Stimulated activated CD8-positive, alpha-beta memory T cell treated with anti-CD3 and anti-CD28 coated beads, Interleukin-7, amount 100 ng/mL, for 24 hours (primary cell): ENCODE results near the gene TTLL11.

Experiments
- DNase-seq: peaks from one replicate; pipeline ENCODE4 v3.0.0-alpha.2; 2020; ENCODE audit warnings: low read depth

TTLL11 gene

DNA sequence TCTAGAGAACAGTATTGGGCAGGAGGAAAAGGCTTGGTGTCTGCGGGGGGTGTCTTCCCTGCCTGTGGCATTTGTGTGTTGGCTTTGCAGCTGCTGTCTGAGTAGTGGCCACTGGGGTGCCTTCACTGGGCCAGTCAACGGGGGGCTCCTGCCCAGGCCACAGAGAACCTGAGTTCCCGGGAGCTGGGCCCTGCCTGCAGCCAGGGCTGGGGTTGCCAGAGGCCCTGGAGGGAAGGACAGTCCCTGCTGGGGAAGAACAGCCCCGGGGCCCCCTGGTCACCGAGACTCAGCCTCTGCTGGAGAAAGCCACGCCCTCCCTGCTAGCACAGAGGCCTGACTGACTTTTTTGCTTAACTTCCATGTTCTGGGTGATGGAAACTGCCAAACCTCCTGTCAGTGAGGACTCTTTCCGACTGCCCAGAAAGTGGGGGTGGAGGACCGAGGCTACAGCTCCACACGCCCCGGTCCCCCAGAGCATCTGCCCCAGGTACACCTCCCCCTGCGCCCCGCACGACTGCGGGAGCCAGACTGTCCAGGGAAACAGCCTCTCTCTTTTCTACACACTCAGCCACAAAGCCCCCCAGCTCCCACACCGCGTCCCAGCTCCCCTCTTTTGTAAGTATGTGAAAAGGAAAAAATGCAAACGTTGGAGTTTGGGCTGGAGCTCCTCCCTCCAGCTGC, 308.2 kb downstream of the TTLL11 start:
- DNase-seq, result no peak

DNA sequence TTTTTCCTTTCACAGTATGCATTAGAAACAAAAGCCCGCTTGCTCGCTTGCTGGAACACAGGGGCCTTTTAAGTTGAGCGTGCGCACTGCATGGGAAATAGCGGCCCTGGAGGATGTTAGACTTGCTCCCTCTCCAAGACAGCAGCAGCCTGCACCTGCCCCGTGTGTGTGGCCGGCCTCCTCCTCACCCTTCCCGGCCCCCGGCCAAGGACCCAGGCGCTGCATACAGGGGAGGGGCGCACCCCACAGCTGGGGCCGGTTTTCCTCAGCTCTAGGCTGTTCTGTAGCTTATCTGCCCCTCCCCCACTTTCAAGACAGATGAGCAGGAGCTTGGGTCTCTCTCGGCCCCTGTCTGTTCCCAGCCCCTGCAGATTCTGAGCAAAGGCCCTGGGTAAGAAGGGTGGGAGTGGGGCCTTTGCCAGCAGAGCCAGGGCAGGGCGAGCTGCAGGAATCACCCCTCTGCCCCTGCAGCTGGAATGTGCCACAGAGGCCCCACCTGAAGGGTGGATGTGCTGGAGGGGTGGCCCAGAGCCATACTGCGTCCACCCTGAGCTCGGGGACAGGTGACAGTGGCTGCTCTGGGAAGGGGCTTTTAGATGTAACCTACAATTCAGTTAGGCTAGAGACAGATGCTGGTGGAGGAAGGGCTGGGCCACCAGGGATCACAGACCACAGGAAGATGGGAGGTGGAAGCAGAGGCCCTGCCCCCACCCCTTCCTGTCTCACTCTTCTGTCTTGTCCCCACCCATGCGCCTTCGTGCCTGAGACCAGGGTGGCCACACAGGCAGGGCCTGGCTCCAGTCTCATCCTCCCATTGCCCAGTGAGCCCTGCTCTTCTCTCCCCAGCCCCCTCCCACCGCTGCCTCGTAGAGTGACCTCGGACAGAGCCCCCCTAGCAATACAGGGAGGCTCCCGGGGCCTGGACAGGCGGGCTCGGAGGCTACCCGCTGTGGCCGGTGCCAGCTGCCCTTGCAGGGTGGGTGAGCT, 309.3 kb downstream of the TTLL11 start:
- no peak for DNase-seq

DNA sequence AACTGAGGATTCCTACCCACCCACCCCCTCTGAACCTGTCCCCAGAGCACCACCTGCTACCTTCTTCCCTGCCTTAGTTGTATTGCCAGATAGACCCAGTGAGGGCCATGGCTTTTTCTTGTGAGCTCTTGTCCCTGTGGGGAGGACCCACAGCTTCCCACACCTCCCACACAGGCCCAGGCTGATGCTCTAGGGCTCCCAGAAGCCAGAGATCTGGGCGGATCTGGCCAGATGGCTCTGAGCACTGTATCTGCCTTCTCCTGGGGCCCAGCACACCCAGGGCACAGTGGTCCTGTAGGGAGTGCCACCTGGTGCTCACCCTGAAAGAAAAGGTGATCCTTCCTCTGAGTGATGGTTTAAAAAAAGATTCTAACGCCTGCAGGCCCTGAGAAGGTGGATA, 310.0 kb downstream of the TTLL11 start:
- no peak for DNase-seq

DNA sequence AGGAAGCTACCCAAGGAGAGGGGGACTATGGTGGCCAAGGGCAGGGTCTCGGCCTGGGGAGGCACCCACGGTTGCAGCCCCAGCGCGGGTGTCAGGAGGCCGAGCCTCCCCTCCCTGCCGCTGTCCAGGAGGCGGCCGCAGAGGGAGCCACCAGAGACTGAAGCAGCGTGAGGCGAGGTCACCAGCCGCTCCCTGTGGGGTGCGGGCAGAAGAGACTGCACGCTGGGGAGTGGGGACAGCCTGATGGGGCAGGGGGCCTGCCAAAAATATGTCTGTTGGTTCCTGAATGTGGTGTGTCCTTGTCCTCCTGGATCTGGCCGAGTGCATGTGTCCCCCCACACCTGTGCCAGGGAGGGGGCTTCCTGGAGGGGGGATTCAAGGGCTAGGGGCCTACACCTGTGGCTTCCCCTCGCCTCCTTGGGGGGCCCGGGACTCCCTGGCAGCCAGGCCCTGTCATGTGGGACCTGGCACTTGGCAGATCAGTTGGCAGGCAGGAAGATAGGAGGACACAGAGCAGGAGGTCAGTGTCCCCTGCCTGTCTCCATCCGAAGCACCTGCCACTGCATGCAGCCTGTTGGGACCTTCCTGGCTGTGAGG, 310.5 kb downstream of the TTLL11 start:
- no peak for DNase-seq

DNA sequence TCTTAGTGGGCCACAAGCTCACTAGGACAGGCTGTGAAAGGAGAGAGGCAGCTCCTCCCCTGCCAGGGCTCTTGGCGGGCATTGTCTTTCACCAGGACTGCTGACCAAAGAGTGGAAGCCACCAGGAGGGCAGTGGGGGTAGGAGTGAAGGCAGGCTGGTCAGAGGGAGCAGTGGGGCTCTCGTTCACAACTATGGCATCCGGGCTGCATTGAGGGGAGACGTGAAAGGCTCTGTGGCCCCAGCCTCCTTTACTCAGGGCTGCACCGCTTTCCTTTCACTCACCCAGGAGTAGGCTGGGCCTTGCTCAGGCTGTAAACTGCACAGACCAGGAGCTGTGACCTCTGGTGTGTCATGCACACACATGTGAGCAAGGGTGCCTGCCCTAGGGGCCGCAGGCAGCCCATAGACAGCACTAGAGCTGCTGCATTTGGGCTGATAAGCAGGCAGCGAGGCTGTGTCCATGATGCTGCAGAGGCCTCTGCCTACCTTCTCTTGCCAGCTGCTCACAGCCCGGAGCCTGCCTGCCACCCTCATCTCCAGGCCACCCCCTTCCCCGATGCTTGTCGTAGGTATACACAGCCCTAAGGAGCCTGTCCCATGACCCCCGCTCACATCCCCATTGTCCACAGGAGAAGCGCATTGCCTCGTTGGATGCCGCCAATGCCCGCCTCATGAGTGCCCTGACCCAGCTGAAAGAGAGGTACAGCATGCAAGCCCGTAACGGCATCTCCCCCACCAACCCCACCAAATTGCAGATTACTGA, 311.2 kb downstream of the TTLL11 start:
- DNase-seq, result no peak

DNA sequence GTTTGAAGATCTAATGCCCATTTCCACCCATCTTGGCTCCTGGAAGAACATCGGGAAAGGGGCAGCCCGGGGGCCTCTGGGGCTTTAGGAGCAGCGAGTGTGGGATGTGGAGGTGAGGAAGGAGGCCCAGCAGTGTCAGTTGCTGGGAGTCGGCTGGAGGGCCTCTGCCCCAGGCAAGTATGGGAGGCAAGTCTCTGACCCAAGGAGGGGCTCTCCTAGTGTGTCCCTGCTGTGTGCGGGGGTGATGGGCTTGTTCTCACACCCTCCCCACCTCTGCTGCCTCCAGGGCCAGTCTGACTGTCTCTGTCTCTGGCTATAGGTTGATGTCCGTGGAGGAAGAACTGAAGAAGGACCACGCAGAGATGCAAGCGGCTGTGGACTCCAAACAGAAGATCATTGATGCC, 312.0 kb downstream of the TTLL11 start:
- DNase-seq, result no peak

DNA sequence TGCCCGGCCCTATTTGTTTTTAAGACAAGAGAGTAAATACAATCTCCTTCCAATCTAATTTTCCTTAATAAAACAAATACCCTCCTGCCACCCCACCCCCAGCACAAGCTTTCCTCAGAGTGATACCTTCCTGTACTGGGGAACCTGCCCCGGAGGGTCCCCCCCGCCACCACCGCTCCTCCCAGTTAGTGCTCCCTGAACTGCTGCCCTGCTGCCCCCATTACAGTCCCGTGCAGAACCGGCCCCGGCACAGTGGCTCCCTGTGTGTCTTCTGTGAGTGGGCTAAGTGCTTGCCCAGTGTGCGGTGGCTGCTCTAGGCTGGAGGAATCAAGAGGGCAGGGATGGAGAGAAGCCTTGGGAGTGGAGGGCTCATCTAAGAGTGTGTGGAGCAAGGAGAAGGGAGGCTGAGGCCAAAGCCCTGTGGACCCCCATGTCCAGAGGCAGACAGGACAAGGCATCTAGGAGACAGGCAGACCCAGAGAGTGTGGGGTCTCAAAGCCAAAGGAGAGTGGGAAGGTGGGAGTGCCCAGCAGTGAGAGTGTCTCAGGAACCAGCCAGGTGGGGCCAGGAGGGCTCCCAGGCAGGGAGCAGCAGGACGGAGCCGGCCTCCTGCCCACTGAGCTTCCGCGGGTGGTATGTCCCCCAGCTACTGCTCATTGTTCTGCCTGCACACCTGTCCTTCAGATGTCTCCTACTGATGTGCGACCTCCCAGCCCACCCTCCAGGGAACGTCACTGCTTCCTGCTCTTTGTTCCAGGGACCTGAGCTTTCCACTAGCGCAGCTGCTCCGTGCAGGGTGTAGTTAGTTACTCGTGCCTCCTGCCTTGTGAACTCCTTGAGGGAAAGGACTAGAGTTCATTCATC, 312.7 kb downstream of the TTLL11 start:
- no peak for DNase-seq

DNA sequence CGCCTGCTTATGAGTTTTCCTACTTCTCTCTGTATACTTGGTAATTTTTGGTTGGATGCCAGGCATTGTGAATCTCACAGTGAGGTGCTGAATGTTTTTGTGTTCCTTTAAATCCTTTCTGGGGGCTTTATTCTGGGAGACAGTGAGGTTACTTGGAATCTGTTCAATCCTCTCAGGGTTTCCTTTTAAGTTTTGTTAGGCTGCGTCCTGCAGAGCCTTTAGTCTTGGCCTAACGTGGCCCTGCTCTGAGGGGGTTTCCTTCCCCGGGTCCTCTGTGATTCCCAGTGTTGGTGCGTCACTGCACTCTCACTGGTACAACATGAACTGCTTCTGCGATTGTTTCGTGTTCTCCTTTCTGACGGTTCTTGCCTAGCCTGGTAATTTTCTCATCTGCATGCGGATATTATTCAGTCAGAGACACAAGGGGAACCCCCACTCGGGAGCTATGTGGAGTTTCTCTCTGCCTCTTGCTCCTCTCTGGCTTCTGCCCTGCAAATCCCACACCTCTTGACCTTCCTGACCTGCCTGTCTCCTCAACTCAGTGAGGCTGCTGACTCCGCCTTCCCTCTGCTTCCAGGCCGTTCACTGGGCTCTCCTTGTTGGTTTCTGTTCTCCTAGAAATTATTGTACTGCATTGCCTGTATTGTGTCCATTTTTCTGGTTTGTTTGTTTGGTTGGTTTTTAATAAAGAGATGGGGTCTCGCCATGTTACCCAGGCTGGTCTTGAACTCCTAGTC, 313.6 kb downstream of the TTLL11 start:
- DNase-seq, result no peak

DNA sequence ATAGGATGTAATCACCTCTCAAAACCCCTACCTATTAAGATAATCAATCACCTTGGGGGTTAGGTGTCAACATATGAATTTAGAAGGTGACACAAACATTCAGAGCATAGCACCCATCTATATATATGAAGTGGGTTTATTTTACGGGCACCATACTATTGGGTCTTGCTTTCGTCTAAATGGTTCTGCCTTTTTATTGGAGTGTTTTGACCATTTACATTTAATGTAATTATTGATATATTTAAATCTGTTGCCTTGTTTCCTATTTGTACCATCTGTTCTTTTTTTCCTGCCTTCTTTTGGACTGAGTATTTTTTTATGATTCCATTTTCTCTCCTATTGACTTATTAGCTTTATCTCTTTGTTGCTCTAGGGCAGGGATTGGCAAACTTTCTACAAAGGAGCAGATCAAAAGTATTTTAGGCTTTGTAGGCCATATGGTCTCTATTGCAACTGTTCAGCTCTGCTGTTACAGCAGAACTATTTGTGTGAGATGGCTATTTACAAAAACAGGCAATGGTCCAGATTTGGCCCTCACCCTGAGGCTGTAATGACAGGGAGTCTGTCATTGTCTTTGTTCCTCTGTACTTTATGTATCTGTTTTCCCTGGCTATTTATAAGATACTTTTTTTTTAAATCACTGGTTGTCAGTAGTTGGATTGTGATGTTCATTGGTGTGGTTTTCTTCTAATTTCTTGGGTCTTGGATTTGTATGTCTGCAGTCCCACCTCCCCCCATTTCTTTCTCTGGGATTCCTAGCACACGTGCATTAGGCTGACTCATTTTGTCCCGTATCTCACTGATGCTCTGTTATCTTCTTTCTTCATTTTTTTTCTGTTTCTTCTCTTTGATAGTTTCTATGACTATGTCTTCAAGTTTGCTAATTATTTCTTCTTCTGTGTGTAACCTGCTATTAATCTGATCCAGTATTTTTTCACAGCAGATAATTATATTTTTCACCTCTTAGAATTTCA, 314.6 kb downstream of the TTLL11 start:
- no peak for DNase-seq

DNA sequence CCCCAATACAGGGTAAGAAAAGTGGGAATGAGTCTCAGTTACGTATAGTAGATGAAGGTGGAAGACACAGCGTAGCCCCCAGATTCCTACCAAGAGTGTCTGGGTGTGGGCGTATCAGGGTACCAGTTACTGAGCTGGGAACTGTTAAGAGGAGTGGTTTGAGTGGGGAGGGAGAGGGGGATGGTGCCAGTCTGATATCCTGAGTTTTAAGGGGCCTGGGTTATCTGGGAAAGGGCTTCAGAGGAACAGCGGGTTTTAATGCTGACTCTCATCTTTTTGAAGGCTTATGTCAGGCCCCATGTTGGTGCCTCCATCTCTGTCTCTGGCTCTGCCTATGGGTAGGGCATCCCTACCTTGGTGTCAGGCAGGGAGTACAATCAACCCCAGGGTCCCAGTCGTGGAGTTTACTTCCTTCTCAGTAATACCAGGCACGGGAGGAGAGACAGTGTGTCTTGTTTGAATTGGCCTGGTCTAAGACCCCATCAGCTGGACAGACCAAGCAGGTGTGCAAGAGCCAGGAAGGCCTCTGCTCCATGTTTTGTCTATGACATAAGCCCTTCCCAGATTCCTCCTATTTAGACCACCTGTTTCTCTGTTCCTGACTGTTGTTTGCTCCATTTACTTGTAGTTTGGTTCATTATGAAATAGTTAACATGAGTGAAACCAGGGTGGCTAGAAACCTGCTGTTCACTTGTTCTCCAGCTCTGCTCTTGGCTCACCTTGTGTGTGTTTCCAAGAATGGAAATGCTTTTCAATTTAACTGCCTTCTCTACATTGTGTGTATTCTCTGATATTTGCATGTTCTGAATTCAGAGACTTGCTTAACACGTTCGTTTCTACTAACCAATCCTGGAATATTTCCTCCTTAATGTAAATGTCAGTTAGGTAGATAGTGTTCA, 316.1 kb downstream of the TTLL11 start:
- DNase-seq, result no peak

DNA sequence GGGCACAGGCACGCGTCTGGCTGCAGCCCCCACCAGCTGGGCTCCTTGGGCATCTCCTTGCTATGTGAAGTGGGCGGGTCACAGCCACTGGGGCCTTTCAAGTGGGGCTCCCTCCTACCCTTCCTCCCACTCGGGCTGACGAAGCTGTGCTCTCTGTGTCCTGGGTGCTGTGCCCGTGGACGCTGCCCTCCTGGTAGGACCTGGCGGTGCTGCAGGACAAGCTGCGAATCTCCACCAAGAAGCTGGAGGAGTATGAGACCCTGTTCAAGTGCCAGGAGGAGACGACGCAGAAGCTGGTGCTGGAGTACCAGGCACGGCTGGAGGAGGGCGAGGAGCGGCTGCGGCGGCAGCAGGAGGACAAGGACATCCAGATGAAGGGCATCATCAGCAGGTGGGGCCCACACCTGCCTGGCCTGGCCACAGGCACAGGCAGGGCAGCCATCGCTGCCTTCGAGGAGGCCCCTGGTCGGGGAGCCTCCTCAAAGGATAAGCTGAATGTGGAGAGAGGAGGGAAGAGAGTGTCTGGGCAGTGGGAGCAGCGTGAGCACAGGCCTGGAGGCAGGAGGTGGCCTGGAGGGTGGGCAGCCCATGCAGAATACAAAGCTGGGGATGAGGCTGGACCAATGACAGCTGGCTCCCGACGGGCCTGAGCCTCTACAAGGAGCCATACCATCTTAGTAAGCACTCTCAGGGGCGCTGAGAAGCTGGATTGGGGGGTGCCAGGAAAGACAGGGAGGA, 316.9 kb downstream of the TTLL11 start:
- no peak for DNase-seq

DNA sequence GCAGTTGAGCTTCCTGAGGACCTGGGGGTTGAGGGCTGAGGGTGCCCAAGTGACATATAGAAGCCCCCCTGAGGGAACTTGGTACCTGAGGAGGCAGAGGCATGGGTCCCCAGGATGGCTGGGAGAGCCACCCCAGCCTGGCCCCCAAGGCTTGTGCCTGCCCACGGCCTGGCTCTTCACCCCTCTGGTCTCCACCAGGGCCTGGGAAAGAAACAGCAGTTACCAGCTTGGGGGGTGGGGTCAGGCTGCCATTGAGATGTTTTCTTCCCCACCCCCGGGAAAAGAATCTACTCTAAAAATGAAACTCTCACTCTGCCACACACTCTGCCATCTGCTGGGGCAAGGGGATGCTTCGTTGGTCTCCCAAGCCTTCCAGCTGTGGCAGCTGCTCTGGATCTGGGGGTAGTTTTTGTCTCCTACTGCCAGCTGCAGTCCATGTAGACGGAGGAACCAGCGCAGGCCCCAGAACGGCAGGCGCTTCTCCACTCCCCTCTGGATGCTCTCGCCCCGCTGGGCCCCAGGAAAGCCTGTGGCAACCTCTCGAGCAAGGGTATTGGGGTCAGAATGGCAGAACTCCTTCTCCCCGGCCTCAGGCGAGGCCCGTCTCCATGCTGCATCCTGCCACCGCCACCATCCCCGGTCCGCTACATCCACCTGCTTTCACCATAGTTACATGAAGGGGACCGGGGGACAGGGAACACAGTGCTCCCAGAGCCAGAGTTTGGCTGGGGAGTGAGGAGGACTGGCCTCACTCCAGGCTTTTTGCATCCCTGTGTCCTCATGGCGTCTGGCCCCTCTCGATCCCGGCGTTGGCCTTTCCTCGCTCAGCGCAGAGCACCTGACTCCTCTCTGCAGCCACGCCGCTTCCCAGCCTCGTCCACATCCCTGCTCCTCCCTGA, 318.1 kb downstream of the TTLL11 start:
- no peak for DNase-seq

DNA sequence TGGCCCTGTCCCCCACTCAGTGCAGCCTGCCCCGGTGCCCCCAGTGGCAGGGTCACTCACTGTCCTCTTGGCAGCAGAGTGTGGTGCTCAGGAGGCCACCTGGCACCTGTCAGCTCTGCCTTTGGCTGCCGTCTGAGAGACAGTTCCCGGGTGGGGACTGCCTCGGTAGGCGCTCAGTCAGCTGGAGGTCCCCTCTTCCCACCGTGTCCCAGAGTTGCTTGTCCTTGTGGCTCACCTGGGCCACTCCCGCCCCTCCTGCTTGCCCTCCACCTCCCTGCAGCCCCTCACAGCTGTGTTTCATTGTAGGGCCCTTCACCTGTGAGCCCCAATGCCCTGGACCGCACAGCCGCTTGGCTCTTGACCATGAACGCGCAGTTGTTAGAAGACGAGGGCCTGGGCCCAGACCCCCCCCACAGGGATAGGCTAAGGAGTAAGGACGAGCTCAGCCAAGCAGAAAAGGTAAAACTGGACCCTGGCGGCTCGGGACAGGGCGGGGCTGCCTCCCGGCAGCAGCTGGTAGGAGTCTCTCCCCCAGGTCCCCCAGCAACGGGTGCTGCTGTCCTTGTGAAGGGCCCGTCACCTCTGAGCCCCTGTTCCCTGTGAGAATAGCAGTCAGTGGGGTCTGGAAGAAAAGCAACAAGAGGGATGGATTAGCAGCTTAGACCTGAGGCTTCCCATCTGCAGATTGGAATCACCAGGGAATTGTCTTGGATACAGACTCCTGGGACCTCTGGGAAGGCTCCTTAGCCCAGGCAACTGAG, 319.0 kb downstream of the TTLL11 start:
- no peak for DNase-seq

DNA sequence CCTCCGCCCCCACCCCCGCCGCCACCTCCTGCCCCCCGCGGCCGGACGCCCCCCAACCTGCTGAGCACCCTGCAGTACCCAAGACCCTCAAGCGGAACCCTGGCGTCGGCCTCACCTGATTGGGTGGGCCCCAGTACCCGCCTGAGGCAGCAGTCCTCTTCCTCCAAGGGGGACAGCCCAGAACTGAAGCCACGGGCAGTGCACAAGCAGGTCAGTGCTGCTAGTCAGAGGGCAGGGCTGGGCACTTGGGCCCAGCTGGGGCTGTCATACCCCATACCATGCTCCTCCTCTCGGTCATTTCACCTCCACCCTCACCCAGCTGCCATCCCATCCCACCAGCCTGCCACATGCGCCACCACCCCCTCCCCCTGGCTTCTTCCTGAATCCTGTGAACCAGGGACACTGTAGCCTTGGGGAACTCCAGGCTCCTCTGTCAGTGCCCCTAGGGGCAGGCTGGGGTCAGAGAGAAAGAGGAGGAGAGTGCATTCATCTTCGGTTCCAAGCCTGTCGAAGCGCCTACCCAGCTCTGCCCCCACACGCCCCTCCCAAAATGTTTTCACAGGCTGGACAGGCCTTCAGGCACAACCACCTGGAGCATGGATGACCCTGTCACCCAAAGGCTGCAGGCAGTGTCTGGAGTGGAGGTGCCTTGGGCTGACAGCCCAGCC, 319.7 kb downstream of the TTLL11 start:
- no peak for DNase-seq
